HEK293T (cell line): Measurements from ENCODE around the gene CEP57L1.
A peak's percentile ranks its signal among the peaks of the same experiment; 100 is the strongest.

Experiments
- CTCF ChIA-PET: fragments of 350-600 bp; formaldehyde crosslinking; extraction: SDS; loops from one replicate; lab custom pipeline; 2021; ENCODE audit warnings: antibody characterized with exemption, inconsistent platforms; lab: Yijun Ruan, JAX
- POLR2A ChIA-PET: fragments of 350-600 bp; formaldehyde crosslinking; extraction: SDS; loops from one replicate; lab custom pipeline; 2020; ENCODE audit warnings: antibody characterized with exemption, inconsistent platforms; lab: Yijun Ruan, JAX
- DNase-seq: peaks from one replicate; pipeline ENCODE4 v3.0.0; 2012; ENCODE audit warnings: mixed read lengths; ENCODE audit errors: extremely low spot score
- ARNT ChIP-seq: fragments of 450-650 bp; IDR thresholded peaks from 2 replicates; pipeline ENCODE4 v1.6.1; 2017; ENCODE audit warnings: mild to moderate bottlenecking
- BHLHE40 ChIP-seq: fragments of 450-650 bp; IDR thresholded peaks from 2 replicates; pipeline ENCODE4 v1.6.1; 2016; ENCODE audit warnings: mild to moderate bottlenecking, moderate library complexity, borderline replicate concordance
- CTBP1 ChIP-seq: fragments of 450-650 bp; IDR thresholded peaks from 2 replicates; pipeline ENCODE4 v1.6.1; 2016; ENCODE audit warnings: borderline replicate concordance
- ELF4 ChIP-seq: fragments of 450-650 bp; IDR thresholded peaks from 2 replicates; pipeline ENCODE4 v1.6.1; 2017; ENCODE audit warnings: antibody characterized with exemption
- FOXA1 ChIP-seq: fragments of 450-650 bp; IDR thresholded peaks from 2 replicates; pipeline ENCODE4 v1.6.1; 2016; ENCODE audit warnings: mild to moderate bottlenecking
- FOXK2 ChIP-seq: fragments of 450-650 bp; IDR thresholded peaks from 2 replicates; pipeline ENCODE4 v1.6.1; 2016; ENCODE audit warnings: mild to moderate bottlenecking
- FOXM1 ChIP-seq: fragments of 450-650 bp; IDR thresholded peaks from 2 replicates; pipeline ENCODE4 v1.6.1; 2017; ENCODE audit warnings: mild to moderate bottlenecking, borderline replicate concordance
- HDGF ChIP-seq: fragments of 450-650 bp; IDR thresholded peaks from 2 replicates; pipeline ENCODE4 v1.6.1; 2017; ENCODE audit warnings: antibody characterized with exemption, borderline replicate concordance
- L3MBTL2 ChIP-seq: fragments of 450-650 bp; conservative IDR thresholded peaks from 2 replicates; pipeline ENCODE4 v1.6.1; 2016; ENCODE audit warnings: mild to moderate bottlenecking
- LEF1 ChIP-seq: fragments of 450-650 bp; IDR thresholded peaks from 2 replicates; pipeline ENCODE4 v1.6.1; 2017; ENCODE audit warnings: mild to moderate bottlenecking, borderline replicate concordance
- NFRKB ChIP-seq: fragments of 450-650 bp; IDR thresholded peaks from 2 replicates; pipeline ENCODE4 v1.6.1; 2016; ENCODE audit warnings: mild to moderate bottlenecking, moderate library complexity
- PKNOX1 ChIP-seq: fragments of 450-650 bp; IDR thresholded peaks from 2 replicates; pipeline ENCODE4 v1.6.1; 2016
- SP1 ChIP-seq: fragments of 450-650 bp; IDR thresholded peaks from 2 replicates; pipeline ENCODE4 v1.6.1; 2017
- SUZ12 ChIP-seq: fragments of 450-650 bp; IDR thresholded peaks from 2 replicates; pipeline ENCODE4 v1.6.1; 2016; ENCODE audit warnings: mild to moderate bottlenecking
- TARDBP ChIP-seq: fragments of 450-650 bp; IDR thresholded peaks from 2 replicates; pipeline ENCODE4 v1.6.1; 2016
- ZNF384 ChIP-seq: fragments of 450-650 bp; IDR thresholded peaks from 2 replicates; pipeline ENCODE4 v1.6.1; 2016

The CEP57L1 gene

GRCh38 chr6:109182578-109182977, 87.3 kb downstream of the CEP57L1 start:
- DNase-seq: no peak
- CTCF ChIA-PET: interaction anchor here (0.6 kb wide), 1 partner anchor 641 kb away, joined by 3 read pairs; no protein-coding TSS in a partner anchor
- POLR2A ChIA-PET: interaction anchor here (3.3 kb wide), 1 partner anchor 200 kb away, joined by 14 read pairs; the partner anchor contains the start of gene CD164
- TF ChIP-seq BHLHE40 (no peak), FOXM1 (no peak), PKNOX1 (no peak), FOXA1 (no peak), CTBP1 (no peak), LEF1 (no peak), L3MBTL2 (no peak), NFRKB (no peak), SUZ12 (no peak), ARNT (no peak), ZNF384 (no peak), FOXK2 (no peak)

GRCh38 chr6:109183109-109183650, 87.9 kb downstream of the CEP57L1 start:
- TF ChIP-seq NFRKB (no peak), LEF1 (no peak), SUZ12 (no peak), PKNOX1 (no peak), TARDBP (no peak), CTBP1 (no peak), HDGF (no peak), SP1 (no peak)
- no peak for DNase-seq
- POLR2A ChIA-PET: interaction anchor here (3.3 kb wide), 1 partner anchor 200 kb away, joined by 14 read pairs; the partner anchor contains the start of gene CD164
- CTCF ChIA-PET: interaction anchor here (0.6 kb wide), 1 partner anchor 641 kb away, joined by 3 read pairs; no protein-coding TSS in a partner anchor

- no peak for DNase-seq
- no peak for TF ChIP-seq CTBP1
- TF ChIP-seq ARNT: no peak
- TF ChIP-seq HDGF: no peak
- TF ChIP-seq SP1: no peak
- no peak for TF ChIP-seq FOXK2
- TF ChIP-seq ELF4: no peak
- TF ChIP-seq SUZ12: no peak
- TF ChIP-seq PKNOX1: no peak
- TF ChIP-seq BHLHE40: no peak
- no peak for TF ChIP-seq FOXA1
- no peak for TF ChIP-seq FOXM1
- no peak for TF ChIP-seq ZNF384
- no peak for TF ChIP-seq TARDBP
- no peak for TF ChIP-seq NFRKB
- no peak for TF ChIP-seq LEF1
- TF ChIP-seq L3MBTL2: no peak
- ChIA-PET CTCF (no interaction called here), POLR2A (interaction anchor here (3.3 kb wide), 1 partner anchor 198 kb away, joined by 14 read pairs; the partner anchor contains the start of gene CD164)
These were observed 89.3 kb downstream of the CEP57L1 start for GRCh38 chr6:109184638-109185037.

- no peak for TF ChIP-seq BHLHE40
- no peak for TF ChIP-seq TARDBP
- TF ChIP-seq HDGF: no peak
- TF ChIP-seq LEF1: no peak
- TF ChIP-seq FOXK2: no peak
- no peak for TF ChIP-seq NFRKB
- CTCF ChIA-PET: interaction anchor here (0.7 kb wide), 1 partner anchor 198 kb away, joined by 3 read pairs; no protein-coding TSS in a partner anchor
- POLR2A ChIA-PET: interaction anchor here (1.2 kb wide), 1 partner anchor 197 kb away, joined by 4 read pairs; no protein-coding TSS in a partner anchor
- DNase-seq: no peak
These were observed 90.7 kb downstream of the CEP57L1 start for GRCh38 chr6:109186012-109186411.

- DNase-seq: peak; percentile 48
- POLR2A ChIA-PET: interaction anchor here (2.0 kb wide), 1 partner anchor 195 kb away, joined by 18 read pairs; the partner anchor contains the start of gene CD164
- TF ChIP-seq SP1 (no peak), ARNT (no peak), CTBP1 (no peak), HDGF (no peak), ELF4 (no peak), NFRKB (no peak), SUZ12 (no peak), PKNOX1 (no peak), FOXM1 (no peak), LEF1 (no peak), FOXK2 (no peak), FOXA1 (no peak), BHLHE40 (no peak), ZNF384 (no peak), L3MBTL2 (no peak), TARDBP (no peak)
- CTCF ChIA-PET: interaction anchor here (0.6 to 2.7 kb wide), 19 partner anchors 9 to 287 kb away, joined by 3 to 17 read pairs (median 4); partner anchors contain the start of gene CD164
These were observed 92.2 kb downstream of the CEP57L1 start for GRCh38 chr6:109187399-109188114.
